ENCODE measurements around the gene CPOX. TPM values are rescaled to one million over a fixed set of nuclear protein-coding genes. Genes with fewer than 3 reads are reported as not detected.

The CPOX gene
- total RNA-seq, 3 donors from 2014 or later = 46.0 to 50.0 (median 48.5) TPM

GRCh38 chr3:98550833-98551232 lies 42.6 kb downstream of the CPOX start:
- ATAC-seq = no peak
- no peak overlapping the region for H3K4me3 Mint-ChIP-seq
- H3K4me1 Mint-ChIP-seq (ENCODE audit: low read depth) = peaks cover 57% of the 10 kb centered on the region
- H3K36me3 Mint-ChIP-seq (ENCODE audit: insufficient read depth) = no peaks in the 10 kb centered on the region
- H3K9me3 Mint-ChIP-seq = peaks cover 6% of the 10 kb centered on the region
- DNase-seq = no peak
- H3K27me3 Mint-ChIP-seq (ENCODE audit: low read depth) = no peaks in the 10 kb centered on the region

- Mint-ChIP-seq H3K9me3 (no peaks in the 10 kb centered on the region), H3K36me3 (ENCODE audit: insufficient read depth) (no peaks in the 10 kb centered on the region), H3K27me3 (ENCODE audit: low read depth) (no peaks in the 10 kb centered on the region), H3K4me1 (ENCODE audit: low read depth) (peaks cover 39% of the 10 kb centered on the region), H3K4me3 (no peak overlapping the region)
- no peak for DNase-seq
- no peak for ATAC-seq
Observed at GRCh38 chr3:98548544-98548943, 44.9 kb downstream of the CPOX start.

GRCh38 chr3:98545940-98546339 lies 47.5 kb downstream of the CPOX start:
- ATAC-seq (peak; percentile 91 to 92), DNase-seq (no peak)
- peaks cover 30% of the 10 kb centered on the region for H3K4me1 Mint-ChIP-seq (ENCODE audit: low read depth)
- H3K36me3 Mint-ChIP-seq (ENCODE audit: insufficient read depth) = no peaks in the 10 kb centered on the region
- H3K4me3 Mint-ChIP-seq = peak overlapping the region; percentile 42
- H3K9me3 Mint-ChIP-seq = no peaks in the 10 kb centered on the region
- no peaks in the 10 kb centered on the region for H3K27me3 Mint-ChIP-seq (ENCODE audit: low read depth)

GRCh38 chr3:98542623-98543022 lies 50.8 kb downstream of the CPOX start:
- peaks cover 37% of the 10 kb centered on the region for H3K4me1 Mint-ChIP-seq (ENCODE audit: low read depth)
- H3K27me3 Mint-ChIP-seq (ENCODE audit: low read depth) = no peaks in the 10 kb centered on the region
- H3K4me3 Mint-ChIP-seq = no peak overlapping the region
- ATAC-seq (no peak), DNase-seq (no peak)
- no peaks in the 10 kb centered on the region for H3K36me3 Mint-ChIP-seq (ENCODE audit: insufficient read depth)
- no peaks in the 10 kb centered on the region for H3K9me3 Mint-ChIP-seq

- no peak for DNase-seq
- H3K4me3 Mint-ChIP-seq = no peak overlapping the region
Observed at GRCh38 chr3:98541695-98542094, 51.7 kb downstream of the CPOX start.

GRCh38 chr3:98540346-98540745 lies 53.1 kb downstream of the CPOX start:
- no peaks in the 10 kb centered on the region for H3K27me3 Mint-ChIP-seq (ENCODE audit: low read depth)
- DNase-seq (no peak), ATAC-seq (peak; percentile 20 to 33)
- no peak overlapping the region for H3K4me3 Mint-ChIP-seq
- no peaks in the 10 kb centered on the region for H3K36me3 Mint-ChIP-seq (ENCODE audit: insufficient read depth)
- peaks cover 42% of the 10 kb centered on the region for H3K4me1 Mint-ChIP-seq (ENCODE audit: low read depth)
- no peaks in the 10 kb centered on the region for H3K9me3 Mint-ChIP-seq

More at GRCh38 chr3:98541695-98542094, 51.7 kb downstream of the CPOX start:
- Mint-ChIP-seq H3K9me3 (no peaks in the 10 kb centered on the region), H3K36me3 (ENCODE audit: insufficient read depth) (no peaks in the 10 kb centered on the region), H3K27me3 (ENCODE audit: low read depth) (no peaks in the 10 kb centered on the region), H3K4me1 (ENCODE audit: low read depth) (peaks cover 43% of the 10 kb centered on the region)
- ATAC-seq = no peak

GRCh38 chr3:98536456-98537017 lies 56.9 kb downstream of the CPOX start:
- H3K4me3 Mint-ChIP-seq = peak overlapping the region; percentile 63
- peak; percentile 82 to 84 for ATAC-seq
- no peaks in the 10 kb centered on the region for H3K27me3 Mint-ChIP-seq (ENCODE audit: low read depth)
- H3K36me3 Mint-ChIP-seq (ENCODE audit: insufficient read depth) = no peaks in the 10 kb centered on the region
- peaks cover 31% of the 10 kb centered on the region for H3K4me1 Mint-ChIP-seq (ENCODE audit: low read depth)
- H3K9me3 Mint-ChIP-seq = no peaks in the 10 kb centered on the region
- no peak for DNase-seq

- no peaks in the 10 kb centered on the region for H3K9me3 Mint-ChIP-seq
Observed at GRCh38 chr3:98534734-98535133, 58.7 kb downstream of the CPOX start.

GRCh38 chr3:98534168-98534567 lies 59.2 kb downstream of the CPOX start:
- DNase-seq (no peak), ATAC-seq (no peak)
- Mint-ChIP-seq H3K4me1 (ENCODE audit: low read depth) (peaks cover 21% of the 10 kb centered on the region), H3K4me3 (peak overlapping the region; percentile 58), H3K27me3 (ENCODE audit: low read depth) (no peaks in the 10 kb centered on the region), H3K9me3 (no peaks in the 10 kb centered on the region), H3K36me3 (ENCODE audit: insufficient read depth) (no peaks in the 10 kb centered on the region)

More at GRCh38 chr3:98534734-98535133, 58.7 kb downstream of the CPOX start:
- Mint-ChIP-seq H3K27me3 (ENCODE audit: low read depth) (no peaks in the 10 kb centered on the region), H3K4me1 (ENCODE audit: low read depth) (peaks cover 22% of the 10 kb centered on the region), H3K36me3 (ENCODE audit: insufficient read depth) (no peaks in the 10 kb centered on the region), H3K4me3 (peak overlapping the region; percentile 63)
- ATAC-seq (no peak), DNase-seq (no peak)

- peak overlapping the region; percentile 58 for H3K4me3 Mint-ChIP-seq
- DNase-seq (no peak), ATAC-seq (no peak)
- H3K36me3 Mint-ChIP-seq (ENCODE audit: insufficient read depth) = no peaks in the 10 kb centered on the region
- peaks cover 15% of the 10 kb centered on the region for H3K4me1 Mint-ChIP-seq (ENCODE audit: low read depth)
- no peaks in the 10 kb centered on the region for H3K9me3 Mint-ChIP-seq
- no peaks in the 10 kb centered on the region for H3K27me3 Mint-ChIP-seq (ENCODE audit: low read depth)
Observed at GRCh38 chr3:98532709-98533571, 60.5 kb downstream of the CPOX start.

GRCh38 chr3:98532275-98532637 lies 61.2 kb downstream of the CPOX start:
- no peaks in the 10 kb centered on the region for H3K9me3 Mint-ChIP-seq
- no peaks in the 10 kb centered on the region for H3K27me3 Mint-ChIP-seq (ENCODE audit: low read depth)
- no peak for DNase-seq
- H3K4me1 Mint-ChIP-seq (ENCODE audit: low read depth) = peaks cover 15% of the 10 kb centered on the region
- peak overlapping the region; percentile 58 for H3K4me3 Mint-ChIP-seq
- no peaks in the 10 kb centered on the region for H3K36me3 Mint-ChIP-seq (ENCODE audit: insufficient read depth)
- no peak for ATAC-seq

- no peak for ATAC-seq
- DNase-seq = no peak
- Mint-ChIP-seq H3K4me3 (peak within 1 kb of the TSS; percentile 58), H3K36me3 (ENCODE audit: insufficient read depth) (no peaks in the 10 kb centered on the region), H3K27me3 (ENCODE audit: low read depth) (no peaks in the 10 kb centered on the region), H3K4me1 (ENCODE audit: low read depth) (peaks cover 10% of the 10 kb centered on the region), H3K9me3 (no peaks in the 10 kb centered on the region)
Observed at GRCh38 chr3:98531622-98532274, 61.7 kb downstream of the CPOX start, which contains the start of gene GPR15. GPR15 (plus strand) TSS chr3:98531978; CDS start chr3:98532034, 56 bp downstream.

- Mint-ChIP-seq H3K9me3 (no peaks in the 10 kb centered on the region), H3K27me3 (ENCODE audit: low read depth) (no peaks in the 10 kb centered on the region), H3K4me3 (no peak overlapping the region), H3K4me1 (ENCODE audit: low read depth) (peaks cover 7% of the 10 kb centered on the region), H3K36me3 (ENCODE audit: insufficient read depth) (no peaks in the 10 kb centered on the region)
- no peak for ATAC-seq
- no peak for DNase-seq
Observed at GRCh38 chr3:98530676-98531075, 62.7 kb downstream of the CPOX start.

GRCh38 chr3:98529856-98530459 lies 63.5 kb downstream of the CPOX start:
- H3K9me3 Mint-ChIP-seq = no peaks in the 10 kb centered on the region
- no peak for ATAC-seq
- no peak for DNase-seq

More at GRCh38 chr3:98529856-98530459, 63.5 kb downstream of the CPOX start:
- no peaks in the 10 kb centered on the region for H3K27me3 Mint-ChIP-seq (ENCODE audit: low read depth)
- H3K4me1 Mint-ChIP-seq (ENCODE audit: low read depth) = peaks cover 7% of the 10 kb centered on the region
- H3K4me3 Mint-ChIP-seq = no peak overlapping the region
- H3K36me3 Mint-ChIP-seq (ENCODE audit: insufficient read depth) = no peaks in the 10 kb centered on the region

All from activated T-cell treated with anti-CD3 and anti-CD28 coated beads, Interleukin-2, amount 50 U/mL, for 4 hours (primary cell).